HEK293 (cell line): ENCODE measurements around the gene ZBED5.
A peak's percentile ranks its signal among the peaks of the same experiment; 100 is the strongest.

ENCODE experiments used
- GFI1B ChIP-seq: fragments of 450-650 bp; formaldehyde crosslinking; IDR thresholded peaks from 2 replicates; pipeline ENCODE4 v1.5.1; 2016; ENCODE audit warnings: missing biosample characterization, missing genetic modification characterization
- INSM2 ChIP-seq: fragments of 450-650 bp; formaldehyde crosslinking; IDR thresholded peaks from 2 replicates; pipeline ENCODE4 v1.5.1; 2016; ENCODE audit warnings: missing biosample characterization, missing genetic modification characterization
- KLF10 ChIP-seq: fragments of 450-650 bp; IDR thresholded peaks from 2 replicates; pipeline ENCODE4 v1.5.1; 2018; ENCODE audit warnings: missing biosample characterization, mild to moderate bottlenecking, missing genetic modification characterization
- PRDM6 ChIP-seq: fragments of 450-650 bp; formaldehyde crosslinking; IDR thresholded peaks from 2 replicates; pipeline ENCODE4 v1.5.1; 2017; ENCODE audit warnings: missing biosample characterization, missing genetic modification characterization
- REPIN1 ChIP-seq: fragments of 450-650 bp; formaldehyde crosslinking; IDR thresholded peaks from 2 replicates; pipeline ENCODE4 v1.5.1; 2017; ENCODE audit warnings: missing biosample characterization, missing genetic modification characterization, low read depth
- YY2 ChIP-seq: fragments of 450-650 bp; formaldehyde crosslinking; IDR thresholded peaks from 2 replicates; pipeline ENCODE4 v1.5.1; 2016; ENCODE audit warnings: missing biosample characterization, missing genetic modification characterization
- ZBTB17 ChIP-seq: fragments of 450-650 bp; formaldehyde crosslinking; IDR thresholded peaks from 2 replicates; pipeline ENCODE4 v1.5.1; 2016; ENCODE audit warnings: missing biosample characterization, missing genetic modification characterization
- ZBTB26 ChIP-seq: fragments of 450-650 bp; formaldehyde crosslinking; optimal IDR thresholded peaks from 2 replicates; pipeline ENCODE3; 2016; ENCODE audit warnings: missing biosample characterization, mild to moderate bottlenecking, missing genetic modification characterization
- ZBTB8A ChIP-seq: fragments of 450-650 bp; formaldehyde crosslinking; IDR thresholded peaks from 2 replicates; pipeline ENCODE4 v1.5.1; 2016; ENCODE audit warnings: missing biosample characterization, missing genetic modification characterization
- ZEB2 ChIP-seq: fragments of 450-650 bp; formaldehyde crosslinking; IDR thresholded peaks from 2 replicates; pipeline ENCODE4 v1.5.1; 2016; ENCODE audit warnings: missing biosample characterization, missing genetic modification characterization
- ZFHX2 ChIP-seq: fragments of 450-650 bp; formaldehyde crosslinking; conservative IDR thresholded peaks from 2 replicates; pipeline ENCODE4 v1.5.1; 2016; ENCODE audit warnings: missing biosample characterization, missing genetic modification characterization
- ZNF184 ChIP-seq: fragments of 450-650 bp; IDR thresholded peaks from 2 replicates; pipeline ENCODE4 v1.5.1; 2018; ENCODE audit warnings: missing biosample characterization, mild to moderate bottlenecking, missing genetic modification characterization
- ZNF19 ChIP-seq: fragments of 450-650 bp; formaldehyde crosslinking; IDR thresholded peaks from 2 replicates; pipeline ENCODE4; 2016; ENCODE audit warnings: missing biosample characterization, missing genetic modification characterization, low read depth
- ZNF211 ChIP-seq: fragments of 450-650 bp; formaldehyde crosslinking; IDR thresholded peaks from 2 replicates; pipeline ENCODE4 v1.5.1; 2016; ENCODE audit warnings: low read depth, missing biosample characterization, missing genetic modification characterization
- ZNF23 ChIP-seq: fragments of 450-650 bp; formaldehyde crosslinking; IDR thresholded peaks from 2 replicates; pipeline ENCODE4 v1.5.1; 2016; ENCODE audit warnings: missing biosample characterization, missing genetic modification characterization, borderline replicate concordance
- ZNF391 ChIP-seq: fragments of 450-650 bp; formaldehyde crosslinking; IDR thresholded peaks from 2 replicates; pipeline ENCODE4 v1.5.1; 2016; ENCODE audit warnings: low read depth, missing biosample characterization, missing genetic modification characterization, borderline replicate concordance
- ZNF394 ChIP-seq: fragments of 450-650 bp; formaldehyde crosslinking; IDR thresholded peaks from 2 replicates; pipeline ENCODE4 v1.5.1; 2016; ENCODE audit warnings: missing biosample characterization, missing genetic modification characterization, mild to moderate bottlenecking, moderate library complexity, borderline replicate concordance
- ZNF416 ChIP-seq: fragments of 450-650 bp; formaldehyde crosslinking; IDR thresholded peaks from 2 replicates; pipeline ENCODE4 v1.5.1; 2016; ENCODE audit warnings: missing biosample characterization, missing genetic modification characterization
- ZNF423 ChIP-seq: fragments of 450-650 bp; formaldehyde crosslinking; IDR thresholded peaks from 2 replicates; pipeline ENCODE4 v1.5.1; 2016; ENCODE audit warnings: missing biosample characterization, missing genetic modification characterization
- ZNF426 ChIP-seq: fragments of 450-650 bp; formaldehyde crosslinking; IDR thresholded peaks from 2 replicates; pipeline ENCODE4 v1.5.1; 2017; ENCODE audit warnings: missing biosample characterization, missing genetic modification characterization, mild to moderate bottlenecking, inconsistent platforms, moderate library complexity
- ZNF48 ChIP-seq: fragments of 450-650 bp; formaldehyde crosslinking; IDR thresholded peaks from 2 replicates; pipeline ENCODE4 v1.5.1; 2016; ENCODE audit warnings: missing biosample characterization, missing genetic modification characterization
- ZNF513 ChIP-seq: fragments of 450-650 bp; IDR thresholded peaks from 2 replicates; pipeline ENCODE4 v1.5.1; 2018; ENCODE audit warnings: missing biosample characterization, missing genetic modification characterization
- ZNF561 ChIP-seq: fragments of 450-650 bp; IDR thresholded peaks from 2 replicates; pipeline ENCODE4 v1.5.1; 2018; ENCODE audit warnings: missing biosample characterization, missing genetic modification characterization, borderline replicate concordance
- ZNF610 ChIP-seq: fragments of 450-650 bp; formaldehyde crosslinking; IDR thresholded peaks from 2 replicates; pipeline ENCODE4 v1.5.1; 2016; ENCODE audit warnings: missing biosample characterization, missing genetic modification characterization, borderline replicate concordance
- ZNF626 ChIP-seq: fragments of 450-650 bp; sonication (Bioruptor Pico); formaldehyde crosslinking; IDR thresholded peaks from 2 replicates; pipeline ENCODE4 v1.5.1; 2018; ENCODE audit warnings: missing biosample characterization, missing genetic modification characterization, inconsistent platforms
- ZNF658 ChIP-seq: fragments of 450-650 bp; formaldehyde crosslinking; IDR thresholded peaks from 2 replicates; pipeline ENCODE4; 2016; ENCODE audit warnings: missing biosample characterization, missing genetic modification characterization
- ZNF791 ChIP-seq: fragments of 450-650 bp; formaldehyde crosslinking; IDR thresholded peaks from 2 replicates; pipeline ENCODE4 v1.5.1; 2016; ENCODE audit warnings: missing biosample characterization, missing genetic modification characterization
- ZNF830 ChIP-seq: fragments of 450-650 bp; IDR thresholded peaks from 2 replicates; pipeline ENCODE4 v1.5.0; 2018; ENCODE audit warnings: missing biosample characterization, missing genetic modification characterization, low read depth, mild to moderate bottlenecking, moderate library complexity
- TF ChIP-seq, protein P1 (sequence below): fragments of 450-650 bp; formaldehyde crosslinking; IDR thresholded peaks from 2 replicates; pipeline ENCODE4 v1.5.1; 2016; ENCODE audit warnings: missing biosample characterization, missing genetic modification characterization
- TF ChIP-seq, protein P2 (sequence below): sonication (generic); formaldehyde crosslinking; IDR thresholded peaks from 2 replicates; pipeline ENCODE4 v1.8.1; 2022; ENCODE audit warnings: mild to moderate bottlenecking, moderate library complexity, missing genetic modification reagents

ZBED5 gene

DNA sequence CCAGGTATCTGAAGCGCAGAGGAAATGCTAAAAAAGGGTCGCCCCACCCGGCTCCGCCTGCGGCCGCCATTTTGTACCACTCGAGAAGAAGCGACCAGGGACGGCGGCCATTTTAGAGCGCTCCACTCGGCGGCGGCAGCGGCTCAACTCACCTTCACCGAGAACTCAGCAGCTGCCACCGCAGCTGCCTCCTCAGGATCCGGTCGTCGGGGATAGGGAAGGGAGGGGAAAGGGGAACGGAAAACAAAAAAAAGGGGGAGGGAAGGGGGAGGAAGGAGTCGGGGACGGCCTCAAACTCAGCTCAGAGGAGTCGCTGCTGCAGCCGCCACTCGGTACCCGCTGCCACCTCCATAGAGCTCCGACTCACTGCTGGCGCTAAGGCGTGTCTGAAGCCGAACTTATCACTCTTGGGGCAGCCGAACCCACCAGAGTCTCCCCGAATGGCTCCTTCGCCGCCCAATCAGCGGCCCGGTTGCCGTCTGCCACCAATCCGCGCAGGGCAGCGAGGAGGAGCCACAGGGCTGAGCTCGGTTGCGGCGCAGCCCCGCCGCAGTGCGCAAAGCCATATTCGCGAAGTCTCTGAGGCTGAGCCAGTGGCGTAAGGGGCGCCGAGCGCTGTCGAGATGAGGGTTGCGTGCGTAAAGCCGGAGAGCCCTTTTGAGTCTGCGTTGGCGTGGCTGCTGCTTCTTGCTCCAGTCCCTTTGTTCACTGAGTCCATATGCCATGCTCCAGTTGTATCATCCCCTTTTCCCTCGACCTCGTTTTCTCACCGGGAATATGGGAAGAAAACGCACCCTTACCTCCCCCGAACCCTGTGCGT is 49.1 kb downstream of the ZBED5 start, which contains the start of gene EIF4G2 (continued):
- TF ChIP-seq ZNF513 (tag by site-specific recombination) (no peak), ZNF23 (no peak), ZNF426 (tag by site-specific recombination) (no peak), ZNF423 (tag by site-specific recombination) (no peak), GFI1B (tag by site-specific recombination) (no peak), PRDM6 (tag by site-specific recombination) (no peak), ZNF211 (tag by site-specific recombination) (no peak), ZNF610 (tag by site-specific recombination) (no peak; the same call in 1 of the 2 replicates), ZNF48 (tag by site-specific recombination) (no peak), ZNF626 (tag by site-specific recombination) (no peak), ZNF184 (tag by site-specific recombination) (no peak), ZEB2 (peak; percentile 81; the same call in 1 of the 2 replicates), ZNF391 (tag by site-specific recombination) (peak; percentile 93; the same call in 1 of the 2 replicates), ZNF394 (tag by site-specific recombination) (peak; percentile 70), ZBTB17 (tag by site-specific recombination) (peak; percentile 78), REPIN1 (tag by site-specific recombination) (0 out of 2 replicates have a peak, but pooled peaks have one; percentile 68), ZNF561 (tag by site-specific recombination) (0 out of 2 replicates have a peak, but pooled peaks have one; percentile 69), ZFHX2 (peak; percentile 63), ZNF791 (tag by site-specific recombination) (no peak), KLF10 (tag by site-specific recombination) (peak; percentile 18; the same call in 1 of the 2 replicates), ZNF830 (tag by site-specific recombination) (no peak), INSM2 (tag by site-specific recombination) (peak; percentile 39; the same call in 1 of the 2 replicates), ZBTB26 (tag by site-specific recombination) (peak; percentile 71), ZNF416 (no peak), ZBTB8A (tag by site-specific recombination) (peak; percentile 47; the same call in 1 of the 2 replicates), ZNF19 (tag by site-specific recombination) (no peak), YY2 (tag by site-specific recombination) (peak; percentile 80), ZNF658 (tag by site-specific recombination) (no peak)
- TF ChIP-seq, protein P1, sequence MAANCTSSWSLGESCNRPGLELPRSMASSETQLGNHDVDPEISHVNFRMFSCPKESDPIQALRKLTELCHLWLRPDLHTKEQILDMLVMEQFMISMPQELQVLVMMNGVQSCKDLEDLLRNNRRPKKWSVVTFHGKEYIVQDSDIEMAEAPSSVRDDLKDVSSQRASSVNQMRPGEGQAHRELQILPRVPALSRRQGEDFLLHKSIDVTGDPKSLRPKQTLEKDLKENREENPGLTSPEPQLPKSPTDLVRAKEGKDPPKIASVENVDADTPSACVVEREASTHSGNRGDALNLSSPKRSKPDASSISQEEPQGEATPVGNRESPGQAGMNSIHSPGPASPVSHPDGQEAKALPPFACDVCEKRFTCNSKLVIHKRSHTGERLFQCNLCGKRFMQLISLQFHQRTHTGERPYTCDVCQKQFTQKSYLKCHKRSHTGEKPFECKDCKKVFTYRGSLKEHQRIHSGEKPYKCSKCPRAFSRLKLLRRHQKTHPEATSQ (tag by site-specific recombination): no peak
- TF ChIP-seq, protein P2, sequence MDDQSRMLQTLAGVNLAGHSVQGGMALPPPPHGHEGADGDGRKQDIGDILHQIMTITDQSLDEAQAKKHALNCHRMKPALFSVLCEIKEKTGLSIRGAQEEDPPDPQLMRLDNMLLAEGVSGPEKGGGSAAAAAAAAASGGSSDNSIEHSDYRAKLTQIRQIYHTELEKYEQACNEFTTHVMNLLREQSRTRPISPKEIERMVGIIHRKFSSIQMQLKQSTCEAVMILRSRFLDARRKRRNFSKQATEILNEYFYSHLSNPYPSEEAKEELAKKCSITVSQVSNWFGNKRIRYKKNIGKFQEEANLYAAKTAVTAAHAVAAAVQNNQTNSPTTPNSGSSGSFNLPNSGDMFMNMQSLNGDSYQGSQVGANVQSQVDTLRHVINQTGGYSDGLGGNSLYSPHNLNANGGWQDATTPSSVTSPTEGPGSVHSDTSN (CRISPR knock-in tag): peak; percentile 53; the same call in 1 of the 2 replicates
